Measurements from ENCODE around the gene UQCR10.

- TF ChIP-seq EZH2 (IDR thresholded peaks at IDR 0.05; ENCODE audit: low read depth, unreplicated experiment) (no peak), EZH2phosphoT487 (IDR thresholded peaks at IDR 0.05; ENCODE audit: unreplicated experiment) (no peak), CTCF (conservative IDR thresholded peaks at IDR 0.05; ENCODE audit: low read depth in 2 of 2) (no peak), POLR2AphosphoS5 (IDR thresholded peaks at IDR 0.05; ENCODE audit: low read depth) (no peak), REST (IDR thresholded peaks at IDR 0.05; ENCODE audit: unreplicated experiment) (no peak), JUNB (IDR thresholded peaks at IDR 0.05; ENCODE audit: unreplicated experiment) (no peak), CREB1 (CRISPR knock-in tag; IDR thresholded peaks at IDR 0.05; ENCODE audit: low read depth) (no peak)
Measured at GRCh38 chr22:29780220-29780619, 13.1 kb downstream of the UQCR10 start.
